Lung (tissue), 12 donors: ENCODE data around the gene PANX2. TPM values are rescaled to one million over a fixed set of nuclear protein-coding genes. Genes with fewer than 3 reads are reported as not detected.
A peak's percentile ranks its signal among the peaks of the same experiment; 100 is the strongest.

ENCODE experiments used
- ATAC-seq: fragments of 200-7000 bp; cut with Tn5 transposase; one replicate; pipeline ENCODE4 v1.9.1; 2020; ENCODE audit warnings: moderate number of reproducible peaks; ENCODE audit not compliant: insufficient read depth, low FRiP score
- DNase-seq, 3 donors: peaks; one replicate each; pipeline ENCODE4 v3.0.0-alpha.2; 2013 to 2017
- H3K27ac ChIP-seq, 2 donors: one replicate each; pipeline ENCODE4 v1.5.1; 2013; ENCODE audit warnings: mild to moderate bottlenecking in 2 of 2, moderate library complexity in 2 of 2, control low read depth in 1 of 2, inconsistent platforms in 1 of 2, low read depth in 1 of 2, low read length in 1 of 2
- H3K27me3 ChIP-seq, 3 donors: one replicate each; pipeline ENCODE4 v1.5.1; 2013; ENCODE audit warnings: low read length in 2 of 3; ENCODE audit not compliant: control insufficient read depth in 3 of 3, insufficient read depth in 3 of 3
- H3K36me3 ChIP-seq, 4 donors: one replicate each; pipeline ENCODE4 v1.5.1; 2013; ENCODE audit warnings: low read length in 4 of 4, mild to moderate bottlenecking in 1 of 4, moderate library complexity in 1 of 4; ENCODE audit not compliant: control insufficient read depth in 4 of 4, insufficient read depth in 4 of 4
- H3K4me1 ChIP-seq, 5 donors: one replicate each; pipeline ENCODE4 v1.5.1; 2013; ENCODE audit warnings: low read length in 5 of 5, mild to moderate bottlenecking in 2 of 5, moderate library complexity in 1 of 5; ENCODE audit not compliant: control insufficient read depth in 5 of 5, insufficient read depth in 5 of 5
- H3K4me3 ChIP-seq: one replicate; pipeline ENCODE4 v1.5.1; 2013; ENCODE audit warnings: mild to moderate bottlenecking, control low read depth, moderate library complexity
- H3K9ac ChIP-seq, 2 donors: one replicate each; pipeline ENCODE4 v1.5.1; 2013; ENCODE audit warnings: low read length in 2 of 2, control low read depth in 1 of 2; ENCODE audit not compliant: insufficient read depth in 1 of 2
- H3K9me3 ChIP-seq, 4 donors: one replicate each; pipeline ENCODE4 v1.5.1; 2013; ENCODE audit warnings: low read length in 3 of 4, mild to moderate bottlenecking in 1 of 4, moderate library complexity in 1 of 4; ENCODE audit not compliant: control insufficient read depth in 4 of 4, insufficient read depth in 3 of 4
- WGBS, 2 donors: extraction: QIAGEN DNeasy Blood & Tissue Kit; methylation state at CpG; one replicate each; pipeline ENCODE4 v1.1.7; 2013; 5-methylcytosine and 5-hydroxymethylcytosine counted together
- polyA plus RNA-seq, 2 donors: library from polyadenylated mRNA; stranded (reverse); fragments of 200-250 nt; gene quantifications; one replicate each; pipeline ENCODE4 v1.2.1, GENCODE V29; 2013
- total RNA-seq, 2 donors: library from RNA; depleted of rRNA in 1 of 2; stranded (reverse); fragments of >200 nt in 1 of 2; gene quantifications; one replicate each; pipeline ENCODE4 v1.2.1, GENCODE V29; 2014 to 2021
- TF ChIP-seq, protein P1 (sequence below): IDR thresholded peaks from 2 replicates; pipeline ENCODE4 v1.5.1; 2012; ENCODE audit warnings: mild to moderate bottlenecking; ENCODE audit errors: control extremely low read depth, extremely low read depth
- donor health status: control.
- donor health status: control.
- donor health status: Bipolar disorder and iron deficiency.
- donor health status: healthy.
- donor health status: DM: yes; HTN: yes; CAD: no.

PANX2 gene
- total and polyA plus RNA-seq, 4 donors, result 1.00 to 3.9 (median 2.6) TPM

- H3K9ac ChIP-seq, result no peak overlapping the region
- peaks cover 4 to 87% (median 36%) of the 10 kb centered on the region in 4 donors for H3K36me3 ChIP-seq
- TF ChIP-seq, protein P1, sequence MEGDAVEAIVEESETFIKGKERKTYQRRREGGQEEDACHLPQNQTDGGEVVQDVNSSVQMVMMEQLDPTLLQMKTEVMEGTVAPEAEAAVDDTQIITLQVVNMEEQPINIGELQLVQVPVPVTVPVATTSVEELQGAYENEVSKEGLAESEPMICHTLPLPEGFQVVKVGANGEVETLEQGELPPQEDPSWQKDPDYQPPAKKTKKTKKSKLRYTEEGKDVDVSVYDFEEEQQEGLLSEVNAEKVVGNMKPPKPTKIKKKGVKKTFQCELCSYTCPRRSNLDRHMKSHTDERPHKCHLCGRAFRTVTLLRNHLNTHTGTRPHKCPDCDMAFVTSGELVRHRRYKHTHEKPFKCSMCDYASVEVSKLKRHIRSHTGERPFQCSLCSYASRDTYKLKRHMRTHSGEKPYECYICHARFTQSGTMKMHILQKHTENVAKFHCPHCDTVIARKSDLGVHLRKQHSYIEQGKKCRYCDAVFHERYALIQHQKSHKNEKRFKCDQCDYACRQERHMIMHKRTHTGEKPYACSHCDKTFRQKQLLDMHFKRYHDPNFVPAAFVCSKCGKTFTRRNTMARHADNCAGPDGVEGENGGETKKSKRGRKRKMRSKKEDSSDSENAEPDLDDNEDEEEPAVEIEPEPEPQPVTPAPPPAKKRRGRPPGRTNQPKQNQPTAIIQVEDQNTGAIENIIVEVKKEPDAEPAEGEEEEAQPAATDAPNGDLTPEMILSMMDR, result no peak
- DNase-seq, result no peak
- ATAC-seq, result no peak
- WGBS, 2 donors, result 95% methylated on average over 16 of the region's 16 CpGs
- H3K4me1 ChIP-seq, result peaks cover 0 to 3% (median 0%) of the 10 kb centered on the region in 5 donors
- no peaks in the 10 kb centered on the region for H3K9me3 ChIP-seq
- no peak overlapping the region for H3K4me3 ChIP-seq
- H3K27ac ChIP-seq, result no peak overlapping the region
- H3K27me3 ChIP-seq, result no peaks in the 10 kb centered on the region
Measured at GRCh38 chr22:50224071-50224470, 53.5 kb downstream of the PANX2 start.

DNA sequence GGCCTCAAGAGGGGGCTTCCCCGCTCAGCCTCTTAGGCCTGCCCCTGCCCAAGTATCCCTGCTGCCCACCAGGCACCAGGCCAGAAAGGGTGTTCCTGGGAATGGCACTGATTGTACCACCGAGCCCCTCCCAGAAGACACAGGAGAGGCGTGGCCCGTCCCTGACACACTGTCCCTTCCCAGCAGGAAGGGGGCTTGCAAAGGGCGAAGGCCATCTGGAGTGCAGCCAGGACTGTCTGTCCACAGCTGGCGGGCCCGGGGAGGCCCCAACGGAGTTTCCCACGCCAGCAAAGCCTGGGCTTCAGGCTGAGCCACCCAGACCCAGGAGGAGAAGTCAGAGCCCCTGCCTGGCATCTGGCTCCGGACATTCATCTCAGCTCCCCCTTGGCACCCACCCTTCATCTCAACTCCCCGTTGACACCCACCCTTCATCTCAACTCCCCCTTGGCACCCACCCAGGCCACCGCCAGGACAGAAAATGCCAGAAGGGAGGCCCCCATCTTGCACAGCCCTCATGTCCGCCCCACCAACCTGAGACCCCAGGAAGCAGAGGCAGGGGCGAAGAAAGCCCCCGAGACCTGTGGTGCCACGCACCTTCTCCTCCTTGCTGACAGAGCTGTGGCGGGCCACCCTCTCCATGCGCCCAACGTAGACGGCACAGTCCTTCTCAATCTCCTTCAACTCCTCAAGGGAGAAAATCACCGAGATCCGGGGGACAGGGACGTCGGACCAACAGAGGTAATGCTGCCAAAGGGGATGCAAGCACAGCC is 54.9 kb downstream of the PANX2 start:
- WGBS, 2 donors, result 86 to 93% methylated on average over 24 of the region's 24 CpGs
- DNase-seq (peak; percentile 30 to 53 (median 38)), ATAC-seq (no peak)
- H3K27ac ChIP-seq, result no peak overlapping the region
- no peaks in the 10 kb centered on the region for H3K4me1 ChIP-seq
- no peak overlapping the region for H3K9ac ChIP-seq
- no peak overlapping the region for H3K4me3 ChIP-seq
- no peaks in the 10 kb centered on the region for H3K27me3 ChIP-seq
- peaks cover 4 to 87% (median 33%) of the 10 kb centered on the region in 4 donors for H3K36me3 ChIP-seq
- TF ChIP-seq, protein P1, result no peak
- H3K9me3 ChIP-seq, result no peaks in the 10 kb centered on the region

- H3K27ac ChIP-seq, result no peak overlapping the region
- H3K36me3 ChIP-seq, result peaks cover 4 to 79% (median 29%) of the 10 kb centered on the region in 4 donors
- TF ChIP-seq, protein P1, result no peak
- H3K9ac ChIP-seq, result no peak overlapping the region
- no peak overlapping the region for H3K4me3 ChIP-seq
- no peaks in the 10 kb centered on the region for H3K4me1 ChIP-seq
- H3K27me3 ChIP-seq, result no peaks in the 10 kb centered on the region
- H3K9me3 ChIP-seq, result no peaks in the 10 kb centered on the region
- WGBS, 2 donors, result 95 to 97% methylated on average over 31 of the region's 31 CpGs
- DNase-seq (no peak), ATAC-seq (no peak)
Measured at GRCh38 chr22:50226063-50226874, 55.7 kb downstream of the PANX2 start.
